GM12875 (cell line): ENCODE results near the gene RNASE7.

Source experiments
- H3K4me3 ChIP-seq: one replicate; pipeline ENCODE4 v1.5.1; 2011; ENCODE audit warnings: low read depth, low read length, control low read depth
- CTCF ChIP-seq: IDR thresholded peaks from 2 replicates; pipeline ENCODE4 v1.5.1; 2011; ENCODE audit warnings: low read depth, mild to moderate bottlenecking, control low read depth, inconsistent platforms, low read length, moderate library complexity, borderline replicate concordance; ENCODE audit not compliant: insufficient read depth

Gene RNASE7

GRCh38 chr14:21054123-21054767 is 12.1 kb downstream of the RNASE7 start:
- no peak for TF ChIP-seq CTCF
- H3K4me3 ChIP-seq = no peak overlapping the region

- no peak overlapping the region for H3K4me3 ChIP-seq
- no peak for TF ChIP-seq CTCF
Measured at GRCh38 chr14:21054768-21055145, 12.6 kb downstream of the RNASE7 start.

- TF ChIP-seq CTCF = no peak
- no peak overlapping the region for H3K4me3 ChIP-seq
Measured at GRCh38 chr14:21055432-21056117, 13.4 kb downstream of the RNASE7 start.

DNA sequence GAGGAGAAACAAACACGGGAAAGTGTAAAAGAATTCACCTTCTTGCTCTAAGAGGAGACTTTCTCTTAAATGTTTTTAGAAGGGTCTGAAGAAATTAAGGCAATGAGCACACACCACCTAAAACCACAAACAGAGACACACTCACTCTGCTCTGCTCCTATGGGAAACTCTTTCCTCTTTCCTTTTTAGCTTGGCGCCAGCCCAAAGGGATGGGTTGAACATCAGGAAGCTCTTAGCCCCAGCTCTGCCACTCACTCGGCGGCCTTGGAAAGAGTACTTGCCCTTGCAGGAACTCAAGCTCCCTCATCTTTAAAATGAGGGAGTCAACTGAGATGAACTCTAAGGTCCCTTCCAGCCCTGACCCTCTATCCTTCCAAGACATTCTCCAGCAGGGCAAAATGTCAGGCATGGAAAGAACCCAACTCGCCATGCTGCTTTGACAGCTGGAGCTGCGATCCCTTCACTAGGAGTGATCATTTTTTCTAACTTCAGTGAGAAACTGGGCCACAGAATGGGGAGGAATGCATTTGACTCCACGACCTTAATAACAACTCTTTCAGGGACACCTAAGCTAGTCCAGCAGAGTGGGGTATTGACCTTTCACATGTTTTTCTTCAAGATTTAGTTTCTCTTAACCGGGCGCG is 14.5 kb downstream of the RNASE7 start:
- no peak for TF ChIP-seq CTCF
- no peak overlapping the region for H3K4me3 ChIP-seq

- TF ChIP-seq CTCF = no peak
- no peak within 1 kb of the TSS for H3K4me3 ChIP-seq
Measured at GRCh38 chr14:21057803-21058675, 15.9 kb downstream of the RNASE7 start, which contains the start of gene RNASE8. Gene RNASE8 (plus strand): TSS chr14:21057822. CDS start chr14:21057893, 71 bp downstream.

- H3K4me3 ChIP-seq = no peak overlapping the region
- TF ChIP-seq CTCF = no peak
Measured at GRCh38 chr14:21058903-21059302, 16.7 kb downstream of the RNASE7 start.
